PC-9 (cell line): ENCODE measurements around the gene RGL2. TPM values are rescaled to one million over a fixed set of nuclear protein-coding genes. Genes with fewer than 3 reads are reported as not detected.

Experiments
- BruUV-seq: library from RNA; stranded (reverse); fragments of 400-500 nt; replicated peaks from 2 replicates; lab custom pipeline; 2021; lab: Mats Ljungman, UMichigan
- CTCF ChIA-PET: fragments of 300-600 bp; sonication (Branson Sonifier 250); formaldehyde crosslinking; loops from one replicate; lab custom pipeline; 2022; ENCODE audit warnings: antibody characterized with exemption; lab: Charles Lee
- POLR2A ChIA-PET: fragments of 300-600 bp; sonication (Branson Sonifier 250); formaldehyde crosslinking; loops from one replicate; lab custom pipeline; 2022; ENCODE audit warnings: antibody characterized with exemption; ENCODE audit not compliant: unreplicated experiment; lab: Charles Lee
- DNase-seq, 2 experiments: peaks; one replicate each; pipeline versions ENCODE4 v3.0.0 to v3.0.0-alpha.2; 2015 to 2022; ENCODE audit warnings: mixed read lengths in 1 of 2
- H2AFZ ChIP-seq: fragments of 200-600 bp; sonication (generic); 2 replicates; pipeline ENCODE4 v1.8.1; 2017; ENCODE audit warnings: antibody characterized with exemption
- H3F3A ChIP-seq: fragments of 200-600 bp; sonication (generic); 2 replicates; pipeline ENCODE4 v1.8.1; 2017; ENCODE audit warnings: antibody characterized with exemption, mild to moderate bottlenecking, low read depth; ENCODE audit not compliant: insufficient read depth
- H3K27ac ChIP-seq: fragments of 200-600 bp; sonication (generic); 2 replicates; pipeline ENCODE4 v1.6.1; 2016; ENCODE audit warnings: mixed run types
- H3K27me3 ChIP-seq: fragments of 200-600 bp; sonication (generic); 2 replicates; pipeline ENCODE4 v1.6.1; 2016; ENCODE audit warnings: low read depth, mixed run types; ENCODE audit not compliant: insufficient read depth
- H3K36me3 ChIP-seq: fragments of 200-600 bp; sonication (generic); 2 replicates; pipeline ENCODE4 v1.6.1; 2016; ENCODE audit warnings: low read depth, mixed run types
- H3K4me1 ChIP-seq: fragments of 200-600 bp; sonication (generic); replicated peaks from 2 replicates; pipeline ENCODE4 v1.6.1; 2016; ENCODE audit warnings: mixed run types; ENCODE audit not compliant: insufficient read depth
- H3K4me2 ChIP-seq: fragments of 200-600 bp; sonication (generic); 2 replicates; pipeline ENCODE4 v1.6.1; 2017; ENCODE audit warnings: mixed run types
- H3K4me3 ChIP-seq: fragments of 200-600 bp; sonication (generic); 2 replicates; pipeline ENCODE4 v1.6.1; 2016; ENCODE audit warnings: mixed run types
- H3K79me2 ChIP-seq: fragments of 200-600 bp; sonication (generic); 2 replicates; pipeline ENCODE4 v1.6.1; 2017; ENCODE audit warnings: low read depth, mixed run types
- H3K9me2 ChIP-seq: fragments of 200-600 bp; sonication (generic); 2 replicates; pipeline ENCODE4 v1.8.1; 2017; ENCODE audit warnings: mild to moderate bottlenecking; ENCODE audit not compliant: insufficient read depth
- H3K9me3 ChIP-seq: fragments of 200-600 bp; sonication (generic); 2 replicates; pipeline ENCODE4 v1.8.1; 2016; ENCODE audit warnings: low read depth; ENCODE audit not compliant: insufficient read depth
- H4K20me1 ChIP-seq: fragments of 200-600 bp; sonication (generic); 2 replicates; pipeline ENCODE4 v1.8.1; 2017; ENCODE audit not compliant: insufficient read depth
- CTCF ChIP-seq: fragments of 200-600 bp; sonication (generic); conservative IDR thresholded peaks from 2 replicates; pipeline ENCODE4 v1.6.1; 2017; ENCODE audit warnings: mixed run types, antibody characterized with exemption, mild to moderate bottlenecking, moderate library complexity
- EZH2 ChIP-seq: fragments of 200-600 bp; sonication (generic); IDR thresholded peaks from 2 replicates; pipeline ENCODE4 v1.8.0; 2017; ENCODE audit warnings: antibody characterized with exemption, low read depth
- intact Hi-C: fragments of 100-400 bp; cut with micrococcal nuclease; formaldehyde crosslinking; loops from one replicate; pipeline ENCODE4 v1.10.0; 2022; ENCODE audit not compliant: unreplicated experiment
- total RNA-seq: library from RNA; stranded (reverse); gene quantifications from 2 replicates; pipeline ENCODE4 v1.2.3, GENCODE V29; 2021

RGL2 gene
- total RNA-seq, 1 experiment from 2014 or later, result 102 TPM

- Histone ChIP-seq H3K27ac (peak within 1 kb of the TSS; percentile 66), H3K4me3 (peak within 1 kb of the TSS; percentile 49), H3F3A (peaks cover 55% of the 10 kb centered on the region), H3K36me3 (peaks cover 20% of the 10 kb centered on the region; the same call in 1 of the 2 replicates), H3K27me3 (no peaks in the 10 kb centered on the region), H3K4me2 (peak within 1 kb of the TSS; percentile 97), H3K9me3 (no peaks in the 10 kb centered on the region), H3K4me1 (peaks cover 51% of the 10 kb centered on the region), H3K79me2 (peaks cover 55% of the 10 kb centered on the region), H4K20me1 (no peaks in the 10 kb centered on the region), H2AFZ (peak within 1 kb of the TSS; percentile 69), H3K9me2 (no peaks in the 10 kb centered on the region)
- TF ChIP-seq CTCF (no peak), EZH2 (no peak)
- intact Hi-C loops, result loop anchor here (10.0 kb wide), 1 partner anchor 257 kb away; no protein-coding TSS in a partner anchor
- POLR2A ChIA-PET, result interaction anchor here (0.5 to 1.2 kb wide), 17 partner anchors 17 to 1064 kb away, joined by 3 to 25 read pairs (median 5); partner anchors contain the start of genes PFDN6, RGL2, RPS18 and VPS52
- peak; percentile 97 to 98 for DNase-seq
- no TSS peak for BruUV-seq
- CTCF ChIA-PET, result interaction anchor here (0.6 to 0.7 kb wide), 3 partner anchors 18 to 1126 kb away, joined by 3 to 6 read pairs (median 4); no protein-coding TSS in a partner anchor
Observed at GRCh38 chr6:33317669-33318425, 19.1 kb upstream of the RGL2 start, which contains the start of gene ZBTB22. ZBTB22 (minus strand) TSS chr6:33317744; CDS start chr6:33316916, 828 bp downstream.

GRCh38 chr6:33317419-33317668 lies 18.6 kb upstream of the RGL2 start:
- DNase-seq, result no peak
- BruUV-seq, result no TSS peak
- Histone ChIP-seq H4K20me1 (peaks cover 1% of the 10 kb centered on the region; the same call in 1 of the 2 replicates), H3K79me2 (peaks cover 54% of the 10 kb centered on the region), H3K4me3 (peak overlapping the region; percentile 46; the same call in 1 of the 2 replicates), H3K9me2 (no peaks in the 10 kb centered on the region), H2AFZ (no peak overlapping the region), H3K27ac (peak overlapping the region; percentile 66; the same call in 1 of the 2 replicates), H3K27me3 (no peaks in the 10 kb centered on the region), H3K4me2 (peak overlapping the region; percentile 72; the same call in 1 of the 2 replicates), H3F3A (peaks cover 56% of the 10 kb centered on the region), H3K4me1 (peaks cover 54% of the 10 kb centered on the region), H3K9me3 (no peaks in the 10 kb centered on the region), H3K36me3 (peaks cover 20% of the 10 kb centered on the region; the same call in 1 of the 2 replicates)
- ChIA-PET POLR2A (interaction anchor here (0.7 to 1.2 kb wide), 10 partner anchors 18 to 233 kb away, joined by 3 to 25 read pairs (median 8); partner anchors contain the start of genes PFDN6, RGL2, RPS18 and VPS52), CTCF (interaction anchor here (0.5 to 0.7 kb wide), 4 partner anchors 47 to 1127 kb away, joined by 3 to 9 read pairs (median 6); no protein-coding TSS in a partner anchor)
- intact Hi-C loops, result loop anchor here (10.0 kb wide), 1 partner anchor 257 kb away; no protein-coding TSS in a partner anchor
- no peak for TF ChIP-seq CTCF
- TF ChIP-seq EZH2, result no peak

- Histone ChIP-seq H4K20me1 (peaks cover 6% of the 10 kb centered on the region; the same call in 1 of the 2 replicates), H3K9me2 (no peaks in the 10 kb centered on the region), H3K9me3 (no peaks in the 10 kb centered on the region), H2AFZ (no peak overlapping the region), H3K4me3 (peak overlapping the region; percentile 46; the same call in 1 of the 2 replicates), H3K27me3 (no peaks in the 10 kb centered on the region), H3K36me3 (peaks cover 20% of the 10 kb centered on the region; the same call in 1 of the 2 replicates), H3K4me2 (peak overlapping the region; percentile 72), H3F3A (peaks cover 56% of the 10 kb centered on the region), H3K27ac (no peak overlapping the region), H3K79me2 (peaks cover 54% of the 10 kb centered on the region), H3K4me1 (peaks cover 56% of the 10 kb centered on the region)
- CTCF ChIA-PET, result interaction anchor here (0.5 to 0.7 kb wide), 4 partner anchors 47 to 394 kb away, joined by 3 to 9 read pairs (median 8); partner anchors contain the start of gene UQCC2
- BruUV-seq, result TSS peak; percentile 12
- no peak for DNase-seq
- intact Hi-C loops, result loop anchor here (10.0 kb wide), 1 partner anchor 258 kb away; no protein-coding TSS in a partner anchor
- POLR2A ChIA-PET, result interaction anchor here (1.0 to 1.2 kb wide), 2 partner anchors 19 to 45 kb away, joined by 3 to 9 read pairs; partner anchors contain the start of genes RPS18 and VPS52
- TF ChIP-seq EZH2 (no peak), CTCF (no peak)
Observed at GRCh38 chr6:33316603-33317418, 18.1 kb upstream of the RGL2 start.
